CD14-positive monocyte (primary cell): ENCODE measurements around the gene ARL4A. TPM values are rescaled to one million over a fixed set of nuclear protein-coding genes. Genes with fewer than 3 reads are reported as not detected.
"Not testable (repeated sequence)": the region's sequence is repeated elsewhere in the genome, so short reads cannot be mapped to it uniquely, and the experiment has no call there.

Experiments
- DNase-seq, 3 donors: peaks; one replicate each; pipeline ENCODE4 v3.0.0-alpha.2; 2011 to 2022
- H2AFZ ChIP-seq: 2 replicates; pipeline ENCODE4 v1.6.0; 2012; ENCODE audit warnings: mild to moderate bottlenecking, low read depth, low read length, inconsistent platforms; ENCODE audit not compliant: insufficient read depth, poor library complexity, severe bottlenecking
- H3K27ac ChIP-seq, 2 donors: 1 replicate in 1 of 2; 2 replicates in 1 of 2; pipeline ENCODE4 v1.5.1; 2012 to 2013; ENCODE audit warnings: low read length in 2 of 2, control low read depth in 1 of 2, inconsistent platforms in 1 of 2, low read depth in 1 of 2, mild to moderate bottlenecking in 1 of 2
- H3K27me3 ChIP-seq, 2 donors: one replicate each; pipeline versions ENCODE4 v1.6.0 to v1.6.1; 2011 to 2013; ENCODE audit warnings: low read length in 2 of 2; ENCODE audit not compliant: control insufficient read depth in 2 of 2, insufficient read depth in 2 of 2
- H3K36me3 ChIP-seq, 2 donors: replicated peaks in 1 of 2; 1 replicate in 1 of 2; 2 replicates in 1 of 2; pipeline versions ENCODE4 v1.5.1 to v1.6.1; 2012 to 2013; ENCODE audit warnings: low read length in 2 of 2, control low read depth in 1 of 2, inconsistent platforms in 1 of 2, mild to moderate bottlenecking in 1 of 2; ENCODE audit not compliant: insufficient read depth in 2 of 2, control insufficient read depth in 1 of 2
- H3K4me1 ChIP-seq, 2 donors: 1 replicate in 1 of 2; 2 replicates in 1 of 2; pipeline versions ENCODE4 v1.5.1 to v1.6.1; 2012 to 2013; ENCODE audit warnings: low read length in 2 of 2, control low read depth in 1 of 2, inconsistent platforms in 1 of 2, mild to moderate bottlenecking in 1 of 2, moderate library complexity in 1 of 2; ENCODE audit not compliant: insufficient read depth in 2 of 2, control insufficient read depth in 1 of 2
- H3K4me2 ChIP-seq: replicated peaks from 2 replicates; pipeline ENCODE3; 2012; ENCODE audit warnings: low read length, moderate library complexity, mild to moderate bottlenecking; ENCODE audit not compliant: poor library complexity, severe bottlenecking; ENCODE audit errors: extremely low read depth
- H3K4me3 ChIP-seq, 3 experiments: fragments of 200-600 bp in 1 of 3; sonication (generic) in 1 of 3; replicated peaks in 1 of 3; 1 replicate in 2 of 3; 2 replicates in 1 of 3; pipeline ENCODE4 v1.5.1; 2011 to 2013; ENCODE audit warnings: low read length in 3 of 3, mild to moderate bottlenecking in 3 of 3, control low read depth in 2 of 3, low read depth in 2 of 3, inconsistent platforms in 1 of 3, moderate library complexity in 1 of 3
- H3K79me2 ChIP-seq: 2 replicates; pipeline ENCODE4 v1.6.0; 2012; ENCODE audit warnings: mild to moderate bottlenecking, control low read depth, inconsistent platforms, low read length, moderate library complexity; ENCODE audit not compliant: insufficient read depth
- H3K9ac ChIP-seq: 2 replicates; pipeline ENCODE4 v1.6.0; 2017; ENCODE audit warnings: low read length, mild to moderate bottlenecking; ENCODE audit not compliant: insufficient read depth, poor library complexity, severe bottlenecking
- H3K9me3 ChIP-seq, 2 donors: replicated peaks in 1 of 2; 1 replicate in 1 of 2; 2 replicates in 1 of 2; pipeline versions ENCODE4 v1.5.1 to v1.6.1; 2012 to 2013; ENCODE audit warnings: low read length in 2 of 2, control low read depth in 1 of 2; ENCODE audit not compliant: control insufficient read depth in 1 of 2, insufficient read depth in 1 of 2
- H4K20me1 ChIP-seq: 2 replicates; pipeline ENCODE4 v1.6.0; 2012; ENCODE audit warnings: mild to moderate bottlenecking, low read length, control low read depth, moderate library complexity; ENCODE audit not compliant: insufficient read depth
- H3K27ac Mint-ChIP-seq, 7 donors: one replicate each; pipeline ENCODE4 v1.8.0; 2020; ENCODE audit warnings: mild to moderate bottlenecking in 7 of 7, mixed read lengths in 7 of 7, moderate library complexity in 6 of 7, inconsistent platforms in 2 of 7
- H3K27me3 Mint-ChIP-seq, 3 donors: one replicate each; pipeline ENCODE4 v1.8.0; 2021 to 2022; ENCODE audit warnings: low read depth in 3 of 3, mild to moderate bottlenecking in 3 of 3, mixed read lengths in 3 of 3, moderate library complexity in 3 of 3, inconsistent platforms in 1 of 3
- H3K36me3 Mint-ChIP-seq, 2 donors: one replicate each; pipeline ENCODE4 v1.8.0; 2020; ENCODE audit warnings: mixed read lengths in 2 of 2, inconsistent platforms in 1 of 2, mild to moderate bottlenecking in 1 of 2
- H3K4me1 Mint-ChIP-seq: one replicate; pipeline ENCODE4 v1.8.0; 2020; ENCODE audit warnings: mild to moderate bottlenecking, mixed read lengths
- H3K4me3 Mint-ChIP-seq, 2 donors: one replicate each; pipeline ENCODE4 v1.8.0; 2020; ENCODE audit warnings: mild to moderate bottlenecking in 2 of 2, mixed read lengths in 2 of 2, moderate library complexity in 1 of 2
- H3K9me3 Mint-ChIP-seq, 7 donors: one replicate each; pipeline ENCODE4 v1.8.0; 2020 to 2022; ENCODE audit warnings: mixed read lengths in 7 of 7, mild to moderate bottlenecking in 6 of 7, moderate library complexity in 6 of 7, inconsistent platforms in 2 of 7
- WGBS: methylation state at CpG from one replicate; pipeline ENCODE4 v1.1.5; 2013; ENCODE audit warnings: missing lambda C conversion rate; ENCODE audit not compliant: insufficient coverage; 5-methylcytosine and 5-hydroxymethylcytosine counted together
- intact Hi-C, 2 donors: fragments of 100-400 bp; cut with micrococcal nuclease; formaldehyde crosslinking; loops; one replicate each; pipeline versions ENCODE4 v1.15.0 to v1.15.1; 2023
- polyA plus RNA-seq, 3 donors: library from polyadenylated mRNA; depleted of rRNA in 1 of 3; unstranded in 2 of 3; stranded (reverse) in 1 of 3; fragments of 300-500 nt in 2 of 3; fragments of >200 nt in 1 of 3; fragmentation: Illumina TruSeq in 2 of 3; gene quantifications; 1 replicate in 2 of 3; 2 replicates in 1 of 3; pipeline ENCODE4 v1.2.3, GENCODE V29; 2012 to 2021
- TF ChIP-seq, protein P1 (sequence below): fragments of 200-600 bp; IDR thresholded peaks from one replicate; pipeline ENCODE4 v1.8.0; 2022; ENCODE audit warnings: antibody characterized with exemption, mild to moderate bottlenecking

ARL4A gene
- polyA plus RNA-seq, 3 donors: 60.3 to 125 (median 69.3) TPM

- Histone ChIP-seq H3K9ac (no peak overlapping the region), H3K4me1 (peaks cover 39 to 62% of the 10 kb centered on the region in 2 donors), H3K27ac (peak overlapping the region in 1 of 2 donors; percentile 86), H3K36me3 (no peaks in the 10 kb centered on the region), H2AFZ (peak overlapping the region; percentile 36), H3K27me3 (no peaks in the 10 kb centered on the region), H4K20me1 (no peaks in the 10 kb centered on the region), H3K9me3 (no peaks in the 10 kb centered on the region), H3K79me2 (no peaks in the 10 kb centered on the region), H3K4me2 (peak overlapping the region; percentile 66), H3K4me3 (peak overlapping the region in 2 of 3 experiments; percentile 22 to 60)
- no CpG with 5 or more reads among the region's 1 CpG for WGBS
- DNase-seq: peak in 1 of 3 donors; percentile 24
- Mint-ChIP-seq H3K4me3 (peak overlapping the region in 1 of 2 donors; percentile 69), H3K27ac (peak overlapping the region; percentile 87 to 96 (median 95)), H3K4me1 (peaks cover 49% of the 10 kb centered on the region), H3K36me3 (no peaks in the 10 kb centered on the region), H3K9me3 (peaks cover 0 to 2% (median 0%) of the 10 kb centered on the region in 7 donors), H3K27me3 (no peaks in the 10 kb centered on the region)
- TF ChIP-seq, protein P1, sequence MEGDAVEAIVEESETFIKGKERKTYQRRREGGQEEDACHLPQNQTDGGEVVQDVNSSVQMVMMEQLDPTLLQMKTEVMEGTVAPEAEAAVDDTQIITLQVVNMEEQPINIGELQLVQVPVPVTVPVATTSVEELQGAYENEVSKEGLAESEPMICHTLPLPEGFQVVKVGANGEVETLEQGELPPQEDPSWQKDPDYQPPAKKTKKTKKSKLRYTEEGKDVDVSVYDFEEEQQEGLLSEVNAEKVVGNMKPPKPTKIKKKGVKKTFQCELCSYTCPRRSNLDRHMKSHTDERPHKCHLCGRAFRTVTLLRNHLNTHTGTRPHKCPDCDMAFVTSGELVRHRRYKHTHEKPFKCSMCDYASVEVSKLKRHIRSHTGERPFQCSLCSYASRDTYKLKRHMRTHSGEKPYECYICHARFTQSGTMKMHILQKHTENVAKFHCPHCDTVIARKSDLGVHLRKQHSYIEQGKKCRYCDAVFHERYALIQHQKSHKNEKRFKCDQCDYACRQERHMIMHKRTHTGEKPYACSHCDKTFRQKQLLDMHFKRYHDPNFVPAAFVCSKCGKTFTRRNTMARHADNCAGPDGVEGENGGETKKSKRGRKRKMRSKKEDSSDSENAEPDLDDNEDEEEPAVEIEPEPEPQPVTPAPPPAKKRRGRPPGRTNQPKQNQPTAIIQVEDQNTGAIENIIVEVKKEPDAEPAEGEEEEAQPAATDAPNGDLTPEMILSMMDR: no peak
- intact Hi-C loops: no loop called here
Observed at GRCh38 chr7:12670000-12670729, 17.3 kb upstream of the ARL4A start.

GRCh38 chr7:12670743-12671520 is 16.5 kb upstream of the ARL4A start:
- H3K27ac Mint-ChIP-seq: peak overlapping the region; percentile 87 to 96 (median 95)
- no peaks in the 10 kb centered on the region for H3K27me3 Mint-ChIP-seq
- Histone ChIP-seq H3K4me1 (peaks cover 40 to 64% of the 10 kb centered on the region in 2 donors), H2AFZ (peak overlapping the region; percentile 36), H3K79me2 (no peaks in the 10 kb centered on the region), H4K20me1 (no peaks in the 10 kb centered on the region), H3K9me3 (no peaks in the 10 kb centered on the region), H3K36me3 (no peaks in the 10 kb centered on the region), H3K9ac (no peak overlapping the region), H3K4me3 (peak overlapping the region in 2 of 3 experiments; percentile 22 to 60), H3K4me2 (peak overlapping the region; percentile 66), H3K27me3 (no peaks in the 10 kb centered on the region), H3K27ac (peak overlapping the region; percentile 63 to 86)
- H3K4me3 Mint-ChIP-seq: peak overlapping the region in 1 of 2 donors; percentile 69
- H3K9me3 Mint-ChIP-seq: peaks cover 0 to 2% (median 0%) of the 10 kb centered on the region in 7 donors
- H3K36me3 Mint-ChIP-seq: no peaks in the 10 kb centered on the region
- DNase-seq: peak; percentile 53 to 78 (median 63)
- intact Hi-C loops: no loop called here
- TF ChIP-seq, protein P1: no peak
- peaks cover 52% of the 10 kb centered on the region for H3K4me1 Mint-ChIP-seq
- no CpG with 5 or more reads among the region's 6 CpGs for WGBS

DNA sequence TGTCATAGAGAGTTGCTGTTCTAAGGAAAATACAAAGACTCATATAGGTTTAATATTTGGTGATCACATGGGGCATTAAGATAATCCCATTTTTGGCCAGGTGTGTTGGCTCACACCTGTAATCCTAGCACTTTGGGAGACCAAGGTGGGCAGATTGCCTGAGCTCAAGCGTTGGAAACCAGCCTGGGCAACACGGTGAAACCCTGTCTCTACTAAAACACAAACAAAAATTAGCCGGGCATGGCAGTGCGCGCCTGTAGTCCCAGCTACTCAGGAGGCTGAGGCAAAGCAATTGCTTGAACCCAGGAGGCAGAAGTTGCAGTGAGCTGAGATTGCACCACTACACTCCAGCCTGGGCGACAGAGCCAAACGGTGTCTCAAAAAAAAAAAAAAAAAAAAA is 14.0 kb upstream of the ARL4A start:
- Mint-ChIP-seq H3K4me1 (peaks cover 48% of the 10 kb centered on the region), H3K27ac (peak overlapping the region in 2 of 7 donors; percentile 54 to 64)
- H3K36me3 Mint-ChIP-seq, H3K4me3 Mint-ChIP-seq, H3K27me3 ChIP-seq, H3K9ac ChIP-seq, H3K36me3 ChIP-seq, H3K9me3 ChIP-seq, H3K27me3 Mint-ChIP-seq, H4K20me1 ChIP-seq, H3K9me3 Mint-ChIP-seq, H3K79me2 ChIP-seq, DNase-seq, intact Hi-C loops: not testable (repeated sequence)
- Histone ChIP-seq H2AFZ (peak overlapping the region; percentile 29), H3K4me3 (peak overlapping the region in 1 of 3 experiments; percentile 25), H3K4me2 (peak overlapping the region; percentile 15), H3K4me1 (peaks cover 40 to 64% of the 10 kb centered on the region in 2 donors), H3K27ac (peak overlapping the region in 1 of 2 donors; percentile 67)
- 100% methylated on average over 1 of the region's 7 CpGs for WGBS
